HG02973 (cell line): ENCODE measurements around the gene PXDN.
"Not testable (repeated sequence)": the region's sequence is repeated elsewhere in the genome, so short reads cannot be mapped to it uniquely, and the experiment has no call there.

Experiments used
- ATAC-seq: cut with Tn5 transposase; IDR thresholded peaks from one replicate; pipeline ENCODE4 v1.9.1; 2021; ENCODE audit warnings: moderate library complexity; ENCODE audit not compliant: unreplicated experiment

The PXDN gene

GRCh38 chr2:1742681-1743395 is 1.5 kb downstream of the PXDN start:
- no peak for ATAC-seq

- no peak for ATAC-seq
Observed at GRCh38 chr2:1742301-1742680, 2.0 kb downstream of the PXDN start.

- ATAC-seq = no peak
Observed at GRCh38 chr2:1741851-1742250, 2.5 kb downstream of the PXDN start.

- no peak for ATAC-seq
Observed at GRCh38 chr2:1740716-1741589, 3.4 kb downstream of the PXDN start.

- ATAC-seq = no peak
Observed at GRCh38 chr2:1739961-1740715, 4.2 kb downstream of the PXDN start.

- ATAC-seq = no peak
Observed at GRCh38 chr2:1739322-1739957, 4.9 kb downstream of the PXDN start.

GRCh38 chr2:1738646-1739302 is 5.5 kb downstream of the PXDN start:
- no peak for ATAC-seq

GRCh38 chr2:1738163-1738562 is 6.2 kb downstream of the PXDN start:
- ATAC-seq = no peak

GRCh38 chr2:1736997-1737480 is 7.3 kb downstream of the PXDN start:
- no peak for ATAC-seq

- ATAC-seq = no peak
Observed at GRCh38 chr2:1736045-1736444, 8.3 kb downstream of the PXDN start.

GRCh38 chr2:1733298-1733697 is 11.0 kb downstream of the PXDN start:
- not testable (repeated sequence) for ATAC-seq

GRCh38 chr2:1731963-1732768 is 12.1 kb downstream of the PXDN start:
- no peak for ATAC-seq

GRCh38 chr2:1731447-1731962 is 12.8 kb downstream of the PXDN start:
- ATAC-seq = no peak

- no peak for ATAC-seq
Observed at GRCh38 chr2:1730015-1730927, 14.0 kb downstream of the PXDN start.

- ATAC-seq = no peak
Observed at GRCh38 chr2:1729242-1729641, 15.1 kb downstream of the PXDN start.

GRCh38 chr2:1728821-1729220 is 15.5 kb downstream of the PXDN start:
- ATAC-seq = no peak

- no peak for ATAC-seq
Observed at GRCh38 chr2:1727796-1728474, 16.4 kb downstream of the PXDN start.
